ENCODE measurements around the gene ARFGAP2. TPM values are rescaled to one million over a fixed set of nuclear protein-coding genes. Genes with fewer than 3 reads are reported as not detected.

ARFGAP2 gene
- total and polyA plus RNA-seq, 2 of the 8 experiments (the other 6 are each of a cell fraction or from before 2014, with no cell fraction given), result 50.2 to 64.0 TPM

DNA sequence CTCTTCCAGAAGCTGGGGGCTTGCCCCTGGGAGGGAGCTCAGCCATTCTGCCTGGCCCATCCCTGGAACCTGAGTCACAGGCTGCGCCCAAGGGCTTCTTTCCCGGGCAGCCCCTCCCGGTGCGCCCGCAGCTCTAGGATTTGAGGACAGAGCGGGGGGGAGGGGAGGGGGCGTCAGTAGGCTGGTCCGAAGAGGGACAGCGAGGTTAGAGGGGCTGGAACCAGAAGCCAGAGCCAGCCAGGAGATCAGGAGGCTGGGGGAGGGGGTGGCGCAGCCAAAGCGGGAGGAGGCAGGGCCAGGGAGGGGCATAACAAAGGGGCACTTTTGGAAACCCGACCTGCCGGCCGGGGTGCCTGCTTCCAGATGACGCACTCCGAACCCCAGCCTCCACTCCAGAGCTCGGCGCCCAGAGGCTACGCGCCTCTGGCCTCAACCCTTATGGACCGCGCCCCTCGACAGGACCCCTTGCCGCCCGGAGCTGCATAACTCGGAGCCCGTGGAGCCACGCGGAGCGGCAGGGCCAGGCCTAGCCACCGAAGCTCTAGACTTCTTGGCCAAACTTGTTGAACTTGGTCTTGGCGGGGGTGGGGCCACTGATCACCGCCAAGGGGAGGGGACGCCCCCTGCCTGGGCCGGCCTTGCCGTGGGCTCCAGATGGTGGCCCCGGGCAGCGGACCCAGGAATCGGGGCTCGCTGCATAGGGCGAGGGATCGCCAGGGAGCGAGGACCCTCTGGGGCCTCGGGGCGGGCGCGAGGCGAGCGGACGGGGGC, 8.8 kb upstream of the ARFGAP2 start (continued):
- TF ChIP-seq EP300 (IDR thresholded peaks at IDR 0.05; ENCODE audit: borderline replicate concordance in 1 of 2, low read depth in 2 of 2, low read length in 2 of 2) (peak in 1 of 2 experiments; percentile 11; a peak in 1 of 3 replicates), GABPA (IDR thresholded peaks at IDR 0.05; ENCODE audit: borderline replicate concordance, insufficient read depth, low read length) (no peak), TBP (IDR thresholded peaks at IDR 0.05; ENCODE audit: low read depth, low read length) (peak; percentile 71), HDAC2 (IDR thresholded peaks at IDR 0.05; ENCODE audit: borderline replicate concordance in 1 of 2, low read depth in 2 of 2, low read length in 2 of 2) (no peak), BCL11A (IDR thresholded peaks at IDR 0.05; ENCODE audit: low read depth in 2 of 2, low read length in 2 of 2) (no peak), CREB1 (IDR thresholded peaks at IDR 0.05) (peak; percentile 66; the same call in 1 of the 2 replicates), SIX5 (IDR thresholded peaks at IDR 0.05; ENCODE audit: low read depth, low read length) (no peak), RBBP5 (IDR thresholded peaks at IDR 0.05; ENCODE audit: borderline replicate concordance, low read depth, low read length) (peak; percentile 28; the same call in 1 of the 2 replicates), SUZ12 (IDR thresholded peaks at IDR 0.05; ENCODE audit: low read length) (no peak), HDAC6 (IDR thresholded peaks at IDR 0.05; ENCODE audit: low read depth, low read length) (no peak), CHD1 (IDR thresholded peaks at IDR 0.05; ENCODE audit: low read depth, low read length) (no peak), SIN3A (conservative IDR thresholded peaks at IDR 0.05 in 1 of 2, IDR thresholded peaks at IDR 0.05 in 1 of 2; ENCODE audit: low read depth in 1 of 2, low read length in 2 of 2) (0 out of 4 replicates have a peak, but pooled peaks of 1 of the 2 experiments have one; percentile 37)
- TF ChIP-seq, protein P1, sequence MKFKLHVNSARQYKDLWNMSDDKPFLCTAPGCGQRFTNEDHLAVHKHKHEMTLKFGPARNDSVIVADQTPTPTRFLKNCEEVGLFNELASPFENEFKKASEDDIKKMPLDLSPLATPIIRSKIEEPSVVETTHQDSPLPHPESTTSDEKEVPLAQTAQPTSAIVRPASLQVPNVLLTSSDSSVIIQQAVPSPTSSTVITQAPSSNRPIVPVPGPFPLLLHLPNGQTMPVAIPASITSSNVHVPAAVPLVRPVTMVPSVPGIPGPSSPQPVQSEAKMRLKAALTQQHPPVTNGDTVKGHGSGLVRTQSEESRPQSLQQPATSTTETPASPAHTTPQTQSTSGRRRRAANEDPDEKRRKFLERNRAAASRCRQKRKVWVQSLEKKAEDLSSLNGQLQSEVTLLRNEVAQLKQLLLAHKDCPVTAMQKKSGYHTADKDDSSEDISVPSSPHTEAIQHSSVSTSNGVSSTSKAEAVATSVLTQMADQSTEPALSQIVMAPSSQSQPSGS (IDR thresholded peaks at IDR 0.05; ENCODE audit: low read length), result peak; percentile 86; the same call in 1 of the 2 replicates
